GM21526 (cell line): ENCODE data around the gene MED1.

Experiments used
- ATAC-seq: cut with Tn5 transposase; IDR thresholded peaks from one replicate; pipeline ENCODE4 v1.9.1; 2021; ENCODE audit warnings: moderate library complexity; ENCODE audit not compliant: unreplicated experiment, low FRiP score

The MED1 gene

DNA sequence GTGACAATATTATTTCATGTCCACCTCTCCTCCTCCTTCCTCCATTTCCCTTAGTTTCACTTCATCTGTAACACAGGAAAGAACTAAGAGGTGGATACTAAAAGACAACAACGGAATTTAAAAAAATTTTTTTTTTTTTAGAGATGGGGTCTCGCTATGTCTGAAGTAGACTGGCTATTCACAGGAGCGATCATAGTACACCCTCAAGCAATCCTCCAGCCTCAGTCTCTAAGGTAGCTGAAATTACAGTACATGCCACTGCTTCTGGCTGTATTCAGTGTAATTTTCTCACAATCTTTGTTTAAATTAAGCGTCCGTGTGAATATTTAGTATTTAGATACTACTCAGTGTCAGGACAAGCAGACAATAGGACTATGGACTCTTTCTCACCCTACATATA, 85.2 kb downstream of the MED1 start:
- ATAC-seq = no peak

GRCh38 chr17:39365242-39365641, 85.8 kb downstream of the MED1 start:
- no peak for ATAC-seq

DNA sequence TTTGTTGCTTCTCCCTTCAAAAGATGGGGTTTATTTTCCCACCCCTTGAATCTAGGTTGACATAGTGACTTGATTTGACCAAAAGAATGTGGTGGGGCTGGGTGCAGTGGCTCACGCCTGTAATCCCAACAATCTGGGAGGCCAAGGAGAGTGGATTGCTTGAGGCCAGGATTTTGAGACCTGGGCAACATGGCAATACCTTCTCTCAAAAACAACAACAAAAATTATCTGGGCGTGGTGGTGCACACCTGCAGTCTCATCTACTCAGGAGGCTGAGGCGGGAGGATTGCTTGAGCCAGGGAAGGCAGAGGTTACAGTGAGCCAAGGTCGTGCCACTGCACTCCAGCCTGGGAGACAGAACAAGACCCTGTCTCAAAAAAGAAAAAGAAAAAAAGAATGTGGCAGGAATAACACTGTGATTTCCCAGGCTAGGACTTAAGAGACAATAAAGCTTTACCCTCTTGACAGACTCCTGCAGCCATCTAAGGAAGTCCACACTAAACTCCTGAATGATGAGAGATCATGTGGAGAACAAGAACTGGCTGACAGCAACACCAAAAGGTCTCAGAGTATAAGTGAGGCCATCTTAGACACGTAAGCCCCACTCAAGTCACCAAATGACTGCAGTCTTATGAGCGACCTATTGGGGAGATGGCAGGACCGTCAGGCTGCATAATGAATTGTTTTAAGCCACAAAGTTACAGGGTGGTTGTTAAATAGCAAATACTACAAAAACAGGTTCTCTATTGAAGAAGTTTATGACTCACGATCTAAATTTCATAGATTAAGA, 86.6 kb downstream of the MED1 start:
- ATAC-seq = no peak

DNA sequence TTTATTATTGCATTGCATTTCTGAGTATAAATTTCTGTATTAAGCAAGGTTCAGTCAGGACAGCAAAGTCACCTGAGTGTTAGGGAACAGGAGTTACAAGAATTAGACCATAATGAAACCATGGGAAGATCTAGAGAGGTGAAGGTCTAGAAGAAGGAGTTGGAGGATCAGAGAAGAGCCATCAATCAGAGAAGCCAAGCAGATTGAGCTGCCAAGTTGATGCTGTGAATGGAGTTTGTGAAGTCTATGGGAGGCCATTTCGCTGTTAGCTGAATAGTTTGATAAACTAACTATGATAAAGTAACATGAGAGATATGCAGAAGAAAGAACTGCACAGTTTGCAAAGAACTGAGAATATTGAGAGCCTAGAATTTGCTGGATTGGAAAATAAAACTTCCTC, 90.0 kb downstream of the MED1 start:
- ATAC-seq = no peak

GRCh38 chr17:39360537-39360936, 90.5 kb downstream of the MED1 start:
- no peak for ATAC-seq

DNA sequence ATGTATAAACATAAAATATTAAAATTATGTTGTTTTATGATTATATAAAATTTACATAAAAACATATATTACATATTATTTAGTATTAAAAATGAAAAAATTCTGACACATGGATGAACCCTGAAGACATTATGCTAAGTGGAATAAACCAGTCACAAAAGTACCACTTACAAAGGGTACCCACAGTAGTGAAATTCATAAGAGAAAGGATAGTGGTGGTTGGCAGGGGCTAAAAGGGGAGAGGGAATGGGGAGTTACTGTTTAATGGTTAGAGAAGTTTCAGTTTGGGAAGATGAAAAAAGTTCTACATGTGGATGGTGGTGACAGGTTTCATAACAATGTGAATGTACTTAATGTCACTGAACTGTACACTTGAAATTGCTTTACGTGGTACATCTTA, 91.1 kb downstream of the MED1 start:
- ATAC-seq = no peak

DNA sequence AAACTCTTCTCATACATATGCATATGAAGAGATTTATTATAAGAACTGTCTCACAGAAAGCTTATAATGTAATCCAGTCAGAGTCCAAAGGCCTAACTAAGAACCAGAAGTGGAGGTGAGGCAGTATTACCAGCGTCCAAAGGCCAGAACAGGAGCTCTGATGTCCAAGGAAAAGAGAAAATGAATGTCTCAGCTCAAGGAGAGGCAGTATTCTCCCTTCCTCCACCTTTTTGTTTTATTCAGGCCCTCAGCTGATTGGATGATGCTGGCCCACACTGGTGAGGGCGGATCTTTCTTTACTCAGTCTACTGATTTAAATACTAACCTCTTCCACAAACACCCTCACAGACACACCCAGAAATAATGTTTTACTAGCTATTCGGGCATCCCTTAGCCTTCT, 93.1 kb downstream of the MED1 start:
- ATAC-seq = no peak

GRCh38 chr17:39357488-39357887, 93.6 kb downstream of the MED1 start:
- ATAC-seq = no peak
